Peyer's patch (tissue), 4 donors: Measurements from ENCODE around the gene HSPA12B.

Experiments used
- POLR2A ChIP-seq, 2 donors: fragments of 450-650 bp; IDR thresholded peaks; one replicate each; pipeline ENCODE4 v1.5.1; 2017; ENCODE audit warnings: antibody characterized with exemption in 2 of 2, mild to moderate bottlenecking in 2 of 2, moderate library complexity in 2 of 2
- TF ChIP-seq, protein P1 (sequence below), 6 experiments: fragments of 450-650 bp in 4 of 6; fragments of 200-600 bp in 2 of 6; sonication (generic) in 1 of 6; IDR thresholded peaks; one replicate each; pipeline ENCODE4 v1.5.1; 2017 to 2019; ENCODE audit warnings: antibody characterized with exemption in 6 of 6, mild to moderate bottlenecking in 3 of 6, moderate library complexity in 1 of 6

DNA sequence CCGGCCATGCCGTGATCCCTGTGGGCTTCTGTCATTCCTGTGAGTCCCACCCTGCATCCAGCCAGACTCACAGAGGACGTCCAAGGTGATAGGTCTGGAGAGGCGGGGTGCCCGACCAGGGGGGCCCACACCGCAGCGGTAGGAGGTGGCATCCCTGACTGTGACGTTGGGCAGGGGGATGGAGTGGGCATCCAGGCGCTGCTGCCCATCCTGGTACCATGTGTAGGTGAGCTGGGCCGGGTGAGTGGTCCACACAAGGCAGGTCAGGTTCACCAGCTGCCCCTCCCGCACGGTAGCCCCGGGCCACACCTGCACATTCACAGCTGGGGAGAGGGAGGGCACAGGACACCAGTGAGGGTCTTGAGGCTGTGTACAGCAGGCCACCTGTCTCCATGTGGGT lies 39.1 kb upstream of the HSPA12B start:
- TF ChIP-seq, protein P1, sequence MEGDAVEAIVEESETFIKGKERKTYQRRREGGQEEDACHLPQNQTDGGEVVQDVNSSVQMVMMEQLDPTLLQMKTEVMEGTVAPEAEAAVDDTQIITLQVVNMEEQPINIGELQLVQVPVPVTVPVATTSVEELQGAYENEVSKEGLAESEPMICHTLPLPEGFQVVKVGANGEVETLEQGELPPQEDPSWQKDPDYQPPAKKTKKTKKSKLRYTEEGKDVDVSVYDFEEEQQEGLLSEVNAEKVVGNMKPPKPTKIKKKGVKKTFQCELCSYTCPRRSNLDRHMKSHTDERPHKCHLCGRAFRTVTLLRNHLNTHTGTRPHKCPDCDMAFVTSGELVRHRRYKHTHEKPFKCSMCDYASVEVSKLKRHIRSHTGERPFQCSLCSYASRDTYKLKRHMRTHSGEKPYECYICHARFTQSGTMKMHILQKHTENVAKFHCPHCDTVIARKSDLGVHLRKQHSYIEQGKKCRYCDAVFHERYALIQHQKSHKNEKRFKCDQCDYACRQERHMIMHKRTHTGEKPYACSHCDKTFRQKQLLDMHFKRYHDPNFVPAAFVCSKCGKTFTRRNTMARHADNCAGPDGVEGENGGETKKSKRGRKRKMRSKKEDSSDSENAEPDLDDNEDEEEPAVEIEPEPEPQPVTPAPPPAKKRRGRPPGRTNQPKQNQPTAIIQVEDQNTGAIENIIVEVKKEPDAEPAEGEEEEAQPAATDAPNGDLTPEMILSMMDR (IDR thresholded peaks at IDR 0.05): no peak
- no peak for TF ChIP-seq POLR2A (IDR thresholded peaks at IDR 0.05)
